HepG2 (cell line): ENCODE measurements around the gene SLC22A15. TPM values are rescaled to one million over a fixed set of nuclear protein-coding genes. Genes with fewer than 3 reads are reported as not detected.

Source experiments
- CSRNP1 ChIP-seq: sonication (generic); formaldehyde crosslinking; IDR thresholded peaks from 2 replicates; pipeline ENCODE4 v1.8.1; 2023; ENCODE audit warnings: mild to moderate bottlenecking, missing genetic modification reagents
- MEIS1 ChIP-seq: sonication (generic); formaldehyde crosslinking; IDR thresholded peaks from 2 replicates; pipeline ENCODE4 v1.9.0; 2021; ENCODE audit warnings: mild to moderate bottlenecking, missing genetic modification reagents, moderate library complexity, borderline replicate concordance
- NPAS2 ChIP-seq: sonication (generic); formaldehyde crosslinking; IDR thresholded peaks from 2 replicates; pipeline ENCODE4 v1.8.0; 2022; ENCODE audit warnings: mild to moderate bottlenecking, missing genetic modification reagents, borderline replicate concordance
- THAP11 ChIP-seq: IDR thresholded peaks from 2 replicates; pipeline ENCODE4 v1.6.1; 2016; ENCODE audit warnings: missing biosample characterization, missing genetic modification reagents
- ZBTB26 ChIP-seq: IDR thresholded peaks from 2 replicates; pipeline ENCODE4 v1.6.1; 2016; ENCODE audit warnings: missing compliant biosample characterization, missing genetic modification reagents, borderline replicate concordance
- ZNF225 ChIP-seq: sonication (generic); formaldehyde crosslinking; IDR thresholded peaks from 2 replicates; pipeline ENCODE4 v1.4.0; 2020; ENCODE audit warnings: mild to moderate bottlenecking, missing genetic modification reagents
- ZNF780A ChIP-seq: sonication (generic); formaldehyde crosslinking; IDR thresholded peaks from 2 replicates; pipeline ENCODE4 v1.8.0; 2022; ENCODE audit warnings: mild to moderate bottlenecking, missing genetic modification reagents, moderate library complexity
- polyA plus RNA-seq, 8 experiments: library from polyadenylated mRNA; depleted of rRNA in 3 of 8; stranded (reverse) in 7 of 8; unstranded in 1 of 8; fragments of >200 nt; fragmentation: Illumina TruSeq in 4 of 8; extraction: Trizol in 4 of 8; gene quantifications; 2 replicates each; pipeline versions ENCODE4 v1.2.1 to v1.2.3, GENCODE V29; 2011 to 2016; ENCODE audit warnings: low read depth in 4 of 8, missing spikeins in 1 of 8, mixed read lengths in 1 of 8; ENCODE audit not compliant: insufficient read depth in 1 of 8
- total RNA-seq, 5 experiments: library from RNA; depleted of rRNA; stranded (reverse); fragments of >200 nt; fragmentation: Illumina TruSeq; extraction: Trizol; gene quantifications; 2 replicates each; pipeline ENCODE4 v1.2.3, GENCODE V29; 2016; ENCODE audit warnings: low read depth in 1 of 5
- TF ChIP-seq, protein P1 (sequence below): sonication (generic); formaldehyde crosslinking; IDR thresholded peaks from 2 replicates; pipeline ENCODE4 v1.5.1; 2020; ENCODE audit warnings: missing genetic modification reagents, mild to moderate bottlenecking, borderline replicate concordance
- TF ChIP-seq, protein P2 (sequence below): sonication (generic); formaldehyde crosslinking; IDR thresholded peaks from 2 replicates; pipeline ENCODE4 v1.5.0; 2020; ENCODE audit warnings: missing genetic modification reagents
- TF ChIP-seq, protein P3 (sequence below): sonication (generic); formaldehyde crosslinking; IDR thresholded peaks from 2 replicates; pipeline ENCODE4 v1.5.0; 2020; ENCODE audit warnings: mild to moderate bottlenecking, missing genetic modification reagents, borderline replicate concordance

The SLC22A15 gene
- total and polyA plus RNA-seq, 2 of the 13 experiments (the other 11 are each of a cell fraction or from before 2014, with no cell fraction given): 0.24 to 1.7 TPM

- no peak for TF ChIP-seq CSRNP1 (CRISPR knock-in tag)
- TF ChIP-seq, protein P1, sequence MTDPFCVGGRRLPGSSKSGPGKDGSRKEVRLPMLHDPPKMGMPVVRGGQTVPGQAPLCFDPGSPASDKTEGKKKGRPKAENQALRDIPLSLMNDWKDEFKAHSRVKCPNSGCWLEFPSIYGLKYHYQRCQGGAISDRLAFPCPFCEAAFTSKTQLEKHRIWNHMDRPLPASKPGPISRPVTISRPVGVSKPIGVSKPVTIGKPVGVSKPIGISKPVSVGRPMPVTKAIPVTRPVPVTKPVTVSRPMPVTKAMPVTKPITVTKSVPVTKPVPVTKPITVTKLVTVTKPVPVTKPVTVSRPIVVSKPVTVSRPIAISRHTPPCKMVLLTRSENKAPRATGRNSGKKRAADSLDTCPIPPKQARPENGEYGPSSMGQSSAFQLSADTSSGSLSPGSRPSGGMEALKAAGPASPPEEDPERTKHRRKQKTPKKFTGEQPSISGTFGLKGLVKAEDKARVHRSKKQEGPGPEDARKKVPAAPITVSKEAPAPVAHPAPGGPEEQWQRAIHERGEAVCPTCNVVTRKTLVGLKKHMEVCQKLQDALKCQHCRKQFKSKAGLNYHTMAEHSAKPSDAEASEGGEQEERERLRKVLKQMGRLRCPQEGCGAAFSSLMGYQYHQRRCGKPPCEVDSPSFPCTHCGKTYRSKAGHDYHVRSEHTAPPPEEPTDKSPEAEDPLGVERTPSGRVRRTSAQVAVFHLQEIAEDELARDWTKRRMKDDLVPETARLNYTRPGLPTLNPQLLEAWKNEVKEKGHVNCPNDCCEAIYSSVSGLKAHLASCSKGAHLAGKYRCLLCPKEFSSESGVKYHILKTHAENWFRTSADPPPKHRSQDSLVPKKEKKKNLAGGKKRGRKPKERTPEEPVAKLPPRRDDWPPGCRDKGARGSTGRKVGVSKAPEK (CRISPR knock-in tag): no peak
- TF ChIP-seq, protein P2, sequence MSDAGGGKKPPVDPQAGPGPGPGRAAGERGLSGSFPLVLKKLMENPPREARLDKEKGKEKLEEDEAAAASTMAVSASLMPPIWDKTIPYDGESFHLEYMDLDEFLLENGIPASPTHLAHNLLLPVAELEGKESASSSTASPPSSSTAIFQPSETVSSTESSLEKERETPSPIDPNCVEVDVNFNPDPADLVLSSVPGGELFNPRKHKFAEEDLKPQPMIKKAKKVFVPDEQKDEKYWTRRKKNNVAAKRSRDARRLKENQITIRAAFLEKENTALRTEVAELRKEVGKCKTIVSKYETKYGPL (CRISPR knock-in tag): no peak
- TF ChIP-seq, protein P3, sequence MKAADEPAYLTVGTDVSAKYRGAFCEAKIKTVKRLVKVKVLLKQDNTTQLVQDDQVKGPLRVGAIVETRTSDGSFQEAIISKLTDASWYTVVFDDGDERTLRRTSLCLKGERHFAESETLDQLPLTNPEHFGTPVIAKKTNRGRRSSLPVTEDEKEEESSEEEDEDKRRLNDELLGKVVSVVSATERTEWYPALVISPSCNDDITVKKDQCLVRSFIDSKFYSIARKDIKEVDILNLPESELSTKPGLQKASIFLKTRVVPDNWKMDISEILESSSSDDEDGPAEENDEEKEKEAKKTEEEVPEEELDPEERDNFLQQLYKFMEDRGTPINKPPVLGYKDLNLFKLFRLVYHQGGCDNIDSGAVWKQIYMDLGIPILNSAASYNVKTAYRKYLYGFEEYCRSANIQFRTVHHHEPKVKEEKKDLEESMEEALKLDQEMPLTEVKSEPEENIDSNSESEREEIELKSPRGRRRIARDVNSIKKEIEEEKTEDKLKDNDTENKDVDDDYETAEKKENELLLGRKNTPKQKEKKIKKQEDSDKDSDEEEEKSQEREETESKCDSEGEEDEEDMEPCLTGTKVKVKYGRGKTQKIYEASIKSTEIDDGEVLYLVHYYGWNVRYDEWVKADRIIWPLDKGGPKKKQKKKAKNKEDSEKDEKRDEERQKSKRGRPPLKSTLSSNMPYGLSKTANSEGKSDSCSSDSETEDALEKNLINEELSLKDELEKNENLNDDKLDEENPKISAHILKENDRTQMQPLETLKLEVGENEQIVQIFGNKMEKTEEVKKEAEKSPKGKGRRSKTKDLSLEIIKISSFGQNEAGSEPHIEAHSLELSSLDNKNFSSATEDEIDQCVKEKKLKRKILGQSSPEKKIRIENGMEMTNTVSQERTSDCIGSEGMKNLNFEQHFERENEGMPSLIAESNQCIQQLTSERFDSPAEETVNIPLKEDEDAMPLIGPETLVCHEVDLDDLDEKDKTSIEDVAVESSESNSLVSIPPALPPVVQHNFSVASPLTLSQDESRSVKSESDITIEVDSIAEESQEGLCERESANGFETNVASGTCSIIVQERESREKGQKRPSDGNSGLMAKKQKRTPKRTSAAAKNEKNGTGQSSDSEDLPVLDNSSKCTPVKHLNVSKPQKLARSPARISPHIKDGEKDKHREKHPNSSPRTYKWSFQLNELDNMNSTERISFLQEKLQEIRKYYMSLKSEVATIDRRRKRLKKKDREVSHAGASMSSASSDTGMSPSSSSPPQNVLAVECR (CRISPR knock-in tag): no peak
- TF ChIP-seq THAP11 (CRISPR knock-in tag): no peak
- no peak for TF ChIP-seq ZNF225 (CRISPR knock-in tag)
- TF ChIP-seq NPAS2 (CRISPR knock-in tag): no peak
- no peak for TF ChIP-seq MEIS1 (CRISPR knock-in tag)
- TF ChIP-seq ZNF780A (CRISPR knock-in tag): no peak
- no peak for TF ChIP-seq ZBTB26 (CRISPR knock-in tag)
Measured at GRCh38 chr1:115933625-115934024, 42.7 kb upstream of the SLC22A15 start (continued).
